Naive thymus-derived CD4-positive, alpha-beta T cell (primary cell): ENCODE measurements around the gene PTPRG. TPM values are rescaled to one million over a fixed set of nuclear protein-coding genes. Genes with fewer than 3 reads are reported as not detected.

Source experiments
- ATAC-seq: fragments of 150-1000 bp; cut with Tn5 transposase; 2 replicates; pipeline ENCODE4 v1.10.0; 2021; ENCODE audit warnings: mild to moderate bottlenecking, moderate library complexity
- CTCF ChIA-PET: fragments of 350-600 bp; sonication (Branson Sonifier 250); formaldehyde crosslinking; loops from one replicate; lab custom pipeline; 2021; ENCODE audit warnings: antibody characterized with exemption; lab: Charles Lee
- POLR2A ChIA-PET: fragments of 350-600 bp; sonication (Branson Sonifier 250); formaldehyde crosslinking; loops from one replicate; lab custom pipeline; 2021; ENCODE audit warnings: antibody characterized with exemption, inconsistent platforms; lab: Charles Lee
- DNase-seq, 9 donors: peaks; one replicate each; pipeline versions ENCODE4 v3.0.0 to v3.0.0-alpha.2; 2020 to 2022; ENCODE audit warnings: mixed read lengths in 1 of 9
- H3K27ac ChIP-seq: one replicate; pipeline ENCODE4 v1.7.0; 2013; ENCODE audit warnings: mild to moderate bottlenecking, low read depth, low read length, moderate library complexity
- H3K27me3 ChIP-seq, 2 donors: one replicate each; pipeline ENCODE4 v1.7.0; 2013; ENCODE audit warnings: low read length in 2 of 2, mild to moderate bottlenecking in 2 of 2, moderate library complexity in 2 of 2; ENCODE audit not compliant: control insufficient read depth in 2 of 2, insufficient read depth in 2 of 2
- H3K36me3 ChIP-seq, 3 experiments: 1 replicate in 2 of 3; 2 replicates in 1 of 3; pipeline ENCODE4 v1.7.0; 2013; ENCODE audit warnings: low read length in 3 of 3, mild to moderate bottlenecking in 3 of 3, moderate library complexity in 1 of 3; ENCODE audit not compliant: insufficient read depth in 3 of 3, control insufficient read depth in 2 of 3
- H3K4me1 ChIP-seq, 2 donors: one replicate each; pipeline ENCODE4 v1.7.0; 2013; ENCODE audit warnings: low read length in 2 of 2, mild to moderate bottlenecking in 2 of 2, moderate library complexity in 1 of 2; ENCODE audit not compliant: control insufficient read depth in 2 of 2, insufficient read depth in 2 of 2
- H3K4me3 ChIP-seq: 2 replicates; pipeline ENCODE4 v1.7.0; 2013; ENCODE audit warnings: mild to moderate bottlenecking, low read length
- H3K9me3 ChIP-seq, 3 experiments: 1 replicate in 2 of 3; 2 replicates in 1 of 3; pipeline ENCODE4 v1.7.0; 2013; ENCODE audit warnings: low read length in 3 of 3; ENCODE audit not compliant: control insufficient read depth in 2 of 3
- H3K27ac Mint-ChIP-seq, 9 donors: one replicate each; pipeline ENCODE4 v1.8.0; 2020 to 2022; ENCODE audit warnings: mixed read lengths in 9 of 9, mild to moderate bottlenecking in 8 of 9, moderate library complexity in 5 of 9, inconsistent platforms in 2 of 9
- H3K27me3 Mint-ChIP-seq, 5 donors: one replicate each; pipeline ENCODE4 v1.8.0; 2021 to 2022; ENCODE audit warnings: mixed read lengths in 5 of 5, mild to moderate bottlenecking in 1 of 5
- H3K36me3 Mint-ChIP-seq, 5 donors: one replicate each; pipeline ENCODE4 v1.8.0; 2020 to 2022; ENCODE audit warnings: mixed read lengths in 5 of 5, mild to moderate bottlenecking in 3 of 5, inconsistent platforms in 1 of 5
- H3K4me1 Mint-ChIP-seq, 7 donors: one replicate each; pipeline ENCODE4 v1.8.0; 2020 to 2022; ENCODE audit warnings: mixed read lengths in 7 of 7, mild to moderate bottlenecking in 3 of 7, inconsistent platforms in 1 of 7
- H3K4me3 Mint-ChIP-seq, 10 donors: one replicate each; pipeline ENCODE4 v1.8.0; 2020 to 2022; ENCODE audit warnings: mild to moderate bottlenecking in 10 of 10, mixed read lengths in 10 of 10, moderate library complexity in 6 of 10, inconsistent platforms in 2 of 10
- H3K9me3 Mint-ChIP-seq, 11 donors: one replicate each; pipeline ENCODE4 v1.8.0; 2020 to 2022; ENCODE audit warnings: mixed read lengths in 11 of 11, mild to moderate bottlenecking in 4 of 11, inconsistent platforms in 1 of 11, moderate library complexity in 1 of 11
- intact Hi-C, 2 donors: fragments of 100-400 bp; cut with micrococcal nuclease; formaldehyde crosslinking; loops; one replicate each; pipeline ENCODE4 v1.15.1; 2023
- polyA plus RNA-seq, 2 donors: library from polyadenylated mRNA; unstranded; fragments of 300-500 nt; fragmentation: Illumina TruSeq; gene quantifications; one replicate each; pipeline ENCODE4 v1.2.3, GENCODE V29; 2021
- total RNA-seq, 6 experiments: library from RNA in 5 of 6; stranded (reverse) in 5 of 6; gene quantifications; 1 replicate in 5 of 6; 2 replicates in 1 of 6; pipeline ENCODE4 v1.2.3 and lab custom pipeline; 2021 to 2026

PTPRG gene
- total and polyA plus RNA-seq, 7 experiments from 2014 or later = 0.17 to 1.7 TPM; not detected in 5

- H3K27me3 Mint-ChIP-seq = peaks cover 0 to 9% (median 0%) of the 10 kb centered on the region in 5 donors
- no peak overlapping the region for H3K4me3 ChIP-seq
- H3K27ac Mint-ChIP-seq = no peak overlapping the region
- ATAC-seq (no peak), DNase-seq (no peak)
- H3K36me3 ChIP-seq = no peaks in the 10 kb centered on the region
- H3K4me1 ChIP-seq = no peaks in the 10 kb centered on the region
- no peaks in the 10 kb centered on the region for H3K36me3 Mint-ChIP-seq
- H3K4me1 Mint-ChIP-seq = no peaks in the 10 kb centered on the region
- no peaks in the 10 kb centered on the region for H3K9me3 ChIP-seq
- POLR2A ChIA-PET = no interaction called here
- no peak overlapping the region for H3K4me3 Mint-ChIP-seq
- no peaks in the 10 kb centered on the region for H3K27me3 ChIP-seq
- intact Hi-C loops = no loop called here
- no peak overlapping the region for H3K27ac ChIP-seq
- CTCF ChIA-PET = no interaction called here
- H3K9me3 Mint-ChIP-seq = peaks cover 0 to 2% (median 0%) of the 10 kb centered on the region in 11 donors
Observed at GRCh38 chr3:62048577-62048976, 487.2 kb downstream of the PTPRG start.

- Histone ChIP-seq H3K9me3 (no peaks in the 10 kb centered on the region), H3K4me1 (no peaks in the 10 kb centered on the region), H3K36me3 (no peaks in the 10 kb centered on the region), H3K27me3 (no peaks in the 10 kb centered on the region), H3K27ac (no peak overlapping the region), H3K4me3 (no peak overlapping the region)
- CTCF ChIA-PET = no interaction called here
- Mint-ChIP-seq H3K27ac (no peak overlapping the region), H3K27me3 (peaks cover 0 to 9% (median 0%) of the 10 kb centered on the region in 5 donors), H3K4me1 (no peaks in the 10 kb centered on the region), H3K36me3 (no peaks in the 10 kb centered on the region), H3K9me3 (peaks cover 0 to 2% (median 0%) of the 10 kb centered on the region in 11 donors), H3K4me3 (no peak overlapping the region)
- no peak for ATAC-seq
- intact Hi-C loops = no loop called here
- DNase-seq = no peak
- POLR2A ChIA-PET = no interaction called here
Observed at GRCh38 chr3:62049033-62049432, 487.7 kb downstream of the PTPRG start.

GRCh38 chr3:62051506-62051905, 490.1 kb downstream of the PTPRG start:
- peaks cover 0 to 15% (median 0%) of the 10 kb centered on the region in 5 donors for H3K27me3 Mint-ChIP-seq
- ChIA-PET POLR2A (no interaction called here), CTCF (no interaction called here)
- DNase-seq (no peak), ATAC-seq (no peak)
- no peak overlapping the region for H3K4me3 Mint-ChIP-seq
- no peaks in the 10 kb centered on the region for H3K27me3 ChIP-seq
- H3K27ac Mint-ChIP-seq = no peak overlapping the region
- H3K36me3 Mint-ChIP-seq = no peaks in the 10 kb centered on the region
- no peaks in the 10 kb centered on the region for H3K4me1 Mint-ChIP-seq
- H3K4me1 ChIP-seq = no peaks in the 10 kb centered on the region
- intact Hi-C loops = no loop called here
- no peaks in the 10 kb centered on the region for H3K9me3 ChIP-seq
- H3K9me3 Mint-ChIP-seq = peaks cover 0 to 2% (median 0%) of the 10 kb centered on the region in 11 donors
- H3K4me3 ChIP-seq = no peak overlapping the region
- no peak overlapping the region for H3K27ac ChIP-seq
- no peaks in the 10 kb centered on the region for H3K36me3 ChIP-seq

- Mint-ChIP-seq H3K27me3 (peaks cover 0 to 19% (median 0%) of the 10 kb centered on the region in 5 donors), H3K36me3 (no peaks in the 10 kb centered on the region), H3K27ac (no peak overlapping the region), H3K4me1 (no peaks in the 10 kb centered on the region), H3K4me3 (no peak overlapping the region), H3K9me3 (peaks cover 0 to 4% (median 0%) of the 10 kb centered on the region in 11 donors)
- DNase-seq (no peak), ATAC-seq (no peak)
- ChIA-PET CTCF (no interaction called here), POLR2A (no interaction called here)
- intact Hi-C loops = no loop called here
- Histone ChIP-seq H3K9me3 (no peaks in the 10 kb centered on the region), H3K4me1 (no peaks in the 10 kb centered on the region), H3K27me3 (no peaks in the 10 kb centered on the region), H3K4me3 (no peak overlapping the region), H3K27ac (no peak overlapping the region), H3K36me3 (no peaks in the 10 kb centered on the region)
Observed at GRCh38 chr3:62052331-62052730, 491.0 kb downstream of the PTPRG start.

GRCh38 chr3:62056658-62057057, 495.3 kb downstream of the PTPRG start:
- Mint-ChIP-seq H3K4me1 (no peaks in the 10 kb centered on the region), H3K27me3 (peaks cover 0 to 20% (median 0%) of the 10 kb centered on the region in 5 donors), H3K27ac (no peak overlapping the region), H3K36me3 (no peaks in the 10 kb centered on the region), H3K4me3 (no peak overlapping the region), H3K9me3 (peaks cover 0 to 4% (median 1%) of the 10 kb centered on the region in 11 donors)
- no peaks in the 10 kb centered on the region for H3K9me3 ChIP-seq
- H3K27ac ChIP-seq = no peak overlapping the region
- DNase-seq = no peak
- no peaks in the 10 kb centered on the region for H3K4me1 ChIP-seq
- ATAC-seq = no peak
- ChIA-PET POLR2A (no interaction called here), CTCF (no interaction called here)
- H3K4me3 ChIP-seq = no peak overlapping the region
- intact Hi-C loops = no loop called here
- no peaks in the 10 kb centered on the region for H3K27me3 ChIP-seq
- H3K36me3 ChIP-seq = no peaks in the 10 kb centered on the region

- H3K36me3 Mint-ChIP-seq = no peaks in the 10 kb centered on the region
- H3K27me3 Mint-ChIP-seq = peaks cover 0 to 19% (median 0%) of the 10 kb centered on the region in 5 donors
- intact Hi-C loops = no loop called here
- no peaks in the 10 kb centered on the region for H3K4me1 ChIP-seq
- H3K9me3 Mint-ChIP-seq = peaks cover 0 to 4% (median 1%) of the 10 kb centered on the region in 11 donors
- no peak for DNase-seq
- H3K36me3 ChIP-seq = no peaks in the 10 kb centered on the region
- no peak overlapping the region for H3K27ac ChIP-seq
- no peak overlapping the region for H3K4me3 Mint-ChIP-seq
- H3K4me3 ChIP-seq = no peak overlapping the region
- ChIA-PET CTCF (no interaction called here), POLR2A (no interaction called here)
- no peak overlapping the region for H3K27ac Mint-ChIP-seq
- no peaks in the 10 kb centered on the region for H3K27me3 ChIP-seq
- no peaks in the 10 kb centered on the region for H3K9me3 ChIP-seq
- ATAC-seq = no peak
- no peaks in the 10 kb centered on the region for H3K4me1 Mint-ChIP-seq
Observed at GRCh38 chr3:62057339-62058047, 496.1 kb downstream of the PTPRG start.
